ENCODE results near the gene C1QTNF12.

- TF ChIP-seq EZH2 (IDR thresholded peaks at IDR 0.05) (no peak), POLR2AphosphoS5 (IDR thresholded peaks at IDR 0.05; ENCODE audit: borderline replicate concordance, low read depth, low read length) (no peak)
Observed at GRCh38 chr1:1274299-1274930, 27.9 kb upstream of the C1QTNF12 start.
